Gastroesophageal sphincter (tissue), 3 donors: ENCODE results near the gene THAP4.

Experiments used
- EP300 ChIP-seq: sonication (generic); formaldehyde crosslinking; IDR thresholded peaks from one replicate; pipeline ENCODE4 v1.6.1; 2017; ENCODE audit warnings: antibody characterized with exemption, mild to moderate bottlenecking
- POLR2A ChIP-seq, 2 donors: fragments of 450-650 bp; IDR thresholded peaks; one replicate each; pipeline ENCODE4 v1.6.1; 2017; ENCODE audit warnings: antibody characterized with exemption in 2 of 2, mild to moderate bottlenecking in 2 of 2, moderate library complexity in 1 of 2
- POLR2AphosphoS5 ChIP-seq: sonication (generic); formaldehyde crosslinking; IDR thresholded peaks from one replicate; pipeline ENCODE4 v1.6.1; 2017; ENCODE audit warnings: antibody characterized with exemption
- TF ChIP-seq, protein P1 (sequence below), 4 experiments: fragments of 200-600 bp in 2 of 4; fragments of 450-650 bp in 2 of 4; sonication (generic) in 1 of 4; IDR thresholded peaks; one replicate each; pipeline ENCODE4 v1.5.1; 2017 to 2019; ENCODE audit warnings: antibody characterized with exemption in 4 of 4, mild to moderate bottlenecking in 2 of 4, moderate library complexity in 2 of 4

DNA sequence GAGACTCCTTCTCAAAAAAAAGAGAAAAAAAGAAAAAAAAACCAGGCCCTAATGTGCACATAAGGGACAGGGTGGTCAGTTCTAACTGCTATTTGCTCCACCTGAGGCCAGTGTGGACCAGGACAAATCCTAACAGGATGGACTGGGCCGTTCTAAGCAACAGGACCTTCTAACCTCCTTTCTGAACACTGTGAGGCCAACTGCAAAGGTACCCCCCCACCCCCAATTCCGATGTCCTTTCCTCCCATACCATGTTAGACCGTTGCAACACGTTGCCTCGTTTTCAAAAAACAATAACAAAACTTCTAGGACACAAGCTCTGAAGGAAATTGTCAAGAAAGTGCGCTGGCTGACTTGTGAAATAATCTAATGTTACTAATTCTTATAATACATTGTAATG lies 1.2 kb downstream of the THAP4 start:
- TF ChIP-seq, protein P1, sequence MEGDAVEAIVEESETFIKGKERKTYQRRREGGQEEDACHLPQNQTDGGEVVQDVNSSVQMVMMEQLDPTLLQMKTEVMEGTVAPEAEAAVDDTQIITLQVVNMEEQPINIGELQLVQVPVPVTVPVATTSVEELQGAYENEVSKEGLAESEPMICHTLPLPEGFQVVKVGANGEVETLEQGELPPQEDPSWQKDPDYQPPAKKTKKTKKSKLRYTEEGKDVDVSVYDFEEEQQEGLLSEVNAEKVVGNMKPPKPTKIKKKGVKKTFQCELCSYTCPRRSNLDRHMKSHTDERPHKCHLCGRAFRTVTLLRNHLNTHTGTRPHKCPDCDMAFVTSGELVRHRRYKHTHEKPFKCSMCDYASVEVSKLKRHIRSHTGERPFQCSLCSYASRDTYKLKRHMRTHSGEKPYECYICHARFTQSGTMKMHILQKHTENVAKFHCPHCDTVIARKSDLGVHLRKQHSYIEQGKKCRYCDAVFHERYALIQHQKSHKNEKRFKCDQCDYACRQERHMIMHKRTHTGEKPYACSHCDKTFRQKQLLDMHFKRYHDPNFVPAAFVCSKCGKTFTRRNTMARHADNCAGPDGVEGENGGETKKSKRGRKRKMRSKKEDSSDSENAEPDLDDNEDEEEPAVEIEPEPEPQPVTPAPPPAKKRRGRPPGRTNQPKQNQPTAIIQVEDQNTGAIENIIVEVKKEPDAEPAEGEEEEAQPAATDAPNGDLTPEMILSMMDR (IDR thresholded peaks at IDR 0.05): no peak
- no peak for TF ChIP-seq EP300
- no peak for TF ChIP-seq POLR2AphosphoS5
- TF ChIP-seq POLR2A (IDR thresholded peaks at IDR 0.05): no peak
